PFSK-1 (cell line): Measurements from ENCODE around the gene TBC1D2.

ENCODE experiments used
- FOXP2 ChIP-seq: optimal IDR thresholded peaks from 2 replicates; pipeline ENCODE3; 2011; ENCODE audit warnings: borderline replicate concordance, control low read depth, inconsistent platforms; ENCODE audit not compliant: insufficient read depth; ENCODE audit errors: extremely low read length, extremely low read depth
- POLR2AphosphoS5 ChIP-seq: IDR thresholded peaks from 2 replicates; pipeline ENCODE4 v1.6.1; 2012; ENCODE audit warnings: low read depth, mild to moderate bottlenecking, control low read depth, low read length, moderate library complexity
- SIN3A ChIP-seq: IDR thresholded peaks from 2 replicates; pipeline ENCODE4 v1.6.1; 2012; ENCODE audit warnings: mild to moderate bottlenecking, low read length, moderate library complexity, borderline replicate concordance; ENCODE audit not compliant: insufficient read depth
- TAF1 ChIP-seq: IDR thresholded peaks from 2 replicates; pipeline ENCODE4 v1.6.1; 2012; ENCODE audit warnings: low read length, control low read depth, borderline replicate concordance; ENCODE audit not compliant: insufficient read depth
- TF ChIP-seq, protein P1 (sequence below), 2 experiments: IDR thresholded peaks; 2 replicates each; pipeline versions ENCODE4 v1.6.1 to v1.8.0; 2011 to 2012; ENCODE audit warnings: low read depth in 2 of 2, low read length in 2 of 2, control low read depth in 1 of 2, inconsistent platforms in 1 of 2, mild to moderate bottlenecking in 1 of 2, moderate library complexity in 1 of 2; ENCODE audit not compliant: insufficient read depth in 1 of 2

Gene TBC1D2

DNA sequence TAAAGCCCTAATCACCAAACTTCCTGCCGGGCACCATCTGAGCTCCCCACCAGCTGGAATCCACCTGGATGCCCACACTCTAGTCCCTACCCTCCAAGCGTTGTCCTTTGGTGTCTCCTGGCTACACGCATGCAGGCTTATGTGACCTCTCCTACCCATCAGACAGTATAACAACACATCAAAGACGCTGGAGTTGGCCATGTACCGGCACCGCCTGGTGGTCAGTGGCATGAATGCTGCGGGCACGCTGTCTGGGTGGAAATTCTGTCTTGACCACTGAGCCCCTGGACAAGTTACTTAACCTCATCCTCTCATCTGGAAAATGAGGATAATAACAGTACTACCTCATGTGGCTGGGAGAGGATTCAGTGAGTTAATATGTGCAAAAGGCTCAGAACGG is 39.6 kb downstream of the TBC1D2 start:
- no peak for TF ChIP-seq FOXP2
- no peak for TF ChIP-seq SIN3A
- no peak for TF ChIP-seq TAF1
- TF ChIP-seq POLR2AphosphoS5 = no peak

DNA sequence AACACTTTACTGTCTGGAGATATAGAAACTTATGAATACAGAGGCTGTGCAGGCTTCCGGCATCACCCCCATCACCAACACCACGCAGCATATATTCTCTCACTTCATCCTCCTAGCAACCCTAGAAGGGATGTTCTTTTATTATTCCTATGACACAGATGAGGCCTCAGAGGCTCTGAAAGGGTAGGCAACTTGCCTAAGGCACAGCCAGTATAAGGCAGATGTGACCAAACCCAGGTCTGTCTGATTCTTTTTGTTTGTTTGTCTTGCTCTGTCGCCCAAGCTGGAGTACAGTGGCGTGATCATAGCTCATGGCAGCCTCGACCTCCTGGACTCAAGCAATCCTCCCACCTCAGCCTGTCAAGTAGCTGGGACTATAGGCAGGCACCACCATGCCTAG is 40.2 kb downstream of the TBC1D2 start:
- TF ChIP-seq, protein P1, sequence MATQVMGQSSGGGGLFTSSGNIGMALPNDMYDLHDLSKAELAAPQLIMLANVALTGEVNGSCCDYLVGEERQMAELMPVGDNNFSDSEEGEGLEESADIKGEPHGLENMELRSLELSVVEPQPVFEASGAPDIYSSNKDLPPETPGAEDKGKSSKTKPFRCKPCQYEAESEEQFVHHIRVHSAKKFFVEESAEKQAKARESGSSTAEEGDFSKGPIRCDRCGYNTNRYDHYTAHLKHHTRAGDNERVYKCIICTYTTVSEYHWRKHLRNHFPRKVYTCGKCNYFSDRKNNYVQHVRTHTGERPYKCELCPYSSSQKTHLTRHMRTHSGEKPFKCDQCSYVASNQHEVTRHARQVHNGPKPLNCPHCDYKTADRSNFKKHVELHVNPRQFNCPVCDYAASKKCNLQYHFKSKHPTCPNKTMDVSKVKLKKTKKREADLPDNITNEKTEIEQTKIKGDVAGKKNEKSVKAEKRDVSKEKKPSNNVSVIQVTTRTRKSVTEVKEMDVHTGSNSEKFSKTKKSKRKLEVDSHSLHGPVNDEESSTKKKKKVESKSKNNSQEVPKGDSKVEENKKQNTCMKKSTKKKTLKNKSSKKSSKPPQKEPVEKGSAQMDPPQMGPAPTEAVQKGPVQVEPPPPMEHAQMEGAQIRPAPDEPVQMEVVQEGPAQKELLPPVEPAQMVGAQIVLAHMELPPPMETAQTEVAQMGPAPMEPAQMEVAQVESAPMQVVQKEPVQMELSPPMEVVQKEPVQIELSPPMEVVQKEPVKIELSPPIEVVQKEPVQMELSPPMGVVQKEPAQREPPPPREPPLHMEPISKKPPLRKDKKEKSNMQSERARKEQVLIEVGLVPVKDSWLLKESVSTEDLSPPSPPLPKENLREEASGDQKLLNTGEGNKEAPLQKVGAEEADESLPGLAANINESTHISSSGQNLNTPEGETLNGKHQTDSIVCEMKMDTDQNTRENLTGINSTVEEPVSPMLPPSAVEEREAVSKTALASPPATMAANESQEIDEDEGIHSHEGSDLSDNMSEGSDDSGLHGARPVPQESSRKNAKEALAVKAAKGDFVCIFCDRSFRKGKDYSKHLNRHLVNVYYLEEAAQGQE (IDR thresholded peaks at IDR 0.05; ENCODE audit: insufficient read depth in 1 of 2, low read depth in 2 of 2, low read length in 2 of 2) = no peak
- no peak for TF ChIP-seq SIN3A
- no peak for TF ChIP-seq FOXP2
- no peak for TF ChIP-seq TAF1
- TF ChIP-seq POLR2AphosphoS5 = no peak

DNA sequence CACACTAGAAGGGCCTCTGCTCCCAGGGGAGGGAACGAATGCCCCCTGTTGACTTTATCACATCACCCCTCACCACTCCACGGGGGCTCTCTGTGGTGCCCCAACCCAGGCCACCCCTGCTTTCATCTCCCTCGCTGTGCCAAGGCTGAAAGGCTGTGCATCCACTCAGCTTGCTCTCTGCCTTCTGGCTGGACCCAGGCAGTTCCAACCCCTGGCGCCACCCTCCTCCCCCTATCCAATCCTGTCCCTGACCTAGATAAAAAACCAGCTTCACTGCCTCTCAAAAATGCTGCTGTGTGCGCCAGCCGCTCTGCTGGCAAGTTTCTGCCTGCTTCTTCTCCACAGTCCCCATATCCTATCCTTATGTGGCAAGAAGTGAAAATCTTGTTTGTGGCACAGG is 40.6 kb downstream of the TBC1D2 start:
- no peak for TF ChIP-seq FOXP2
- TF ChIP-seq TAF1 = no peak
- no peak for TF ChIP-seq POLR2AphosphoS5
- TF ChIP-seq SIN3A = no peak
- TF ChIP-seq, protein P1 (IDR thresholded peaks at IDR 0.05; ENCODE audit: insufficient read depth in 1 of 2, low read depth in 2 of 2, low read length in 2 of 2) = no peak

DNA sequence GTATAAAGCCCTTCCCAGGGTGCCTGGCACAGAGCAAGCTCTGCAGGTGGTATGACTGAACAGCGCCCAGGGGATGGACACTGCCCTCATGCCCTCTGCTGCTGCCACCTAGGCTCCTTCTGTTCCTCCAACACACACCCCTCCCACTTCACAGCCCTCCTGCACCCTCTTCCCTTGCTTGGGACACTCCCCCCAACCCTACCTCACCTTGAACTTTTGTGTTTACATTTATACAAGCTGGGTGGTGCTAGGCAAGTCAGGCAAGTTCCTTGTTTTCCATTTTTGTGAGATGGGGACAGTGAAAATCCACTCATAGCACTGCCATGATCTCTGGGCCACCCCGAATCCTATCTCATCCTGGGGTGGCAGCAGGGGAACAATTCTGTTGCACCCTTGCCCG is 44.2 kb downstream of the TBC1D2 start:
- TF ChIP-seq TAF1 (no peak), FOXP2 (no peak), POLR2AphosphoS5 (no peak), SIN3A (no peak)
- TF ChIP-seq, protein P1 (IDR thresholded peaks at IDR 0.05; ENCODE audit: insufficient read depth in 1 of 2, low read depth in 2 of 2, low read length in 2 of 2) = no peak

DNA sequence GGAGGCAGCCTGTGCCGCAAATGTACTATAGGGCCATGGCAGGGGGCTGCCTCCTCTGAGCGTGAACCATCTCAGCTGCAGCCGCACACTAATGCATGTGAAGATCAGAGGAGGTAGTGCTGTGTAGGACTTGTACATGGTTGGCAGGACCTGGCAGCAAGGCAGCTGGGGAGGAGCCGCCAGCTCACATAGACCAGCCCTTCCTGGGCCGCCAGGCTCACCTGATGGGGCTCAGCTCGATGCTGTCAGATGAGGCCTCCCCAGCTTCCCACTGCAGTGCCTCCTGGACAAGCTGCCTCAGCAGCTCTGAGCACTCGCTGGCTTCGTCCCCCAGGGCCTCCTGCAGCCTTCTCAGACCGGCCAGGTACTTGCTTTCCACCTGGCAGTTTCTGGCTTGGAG is 45.0 kb downstream of the TBC1D2 start:
- TF ChIP-seq POLR2AphosphoS5 = no peak
- no peak for TF ChIP-seq SIN3A
- TF ChIP-seq, protein P1 (IDR thresholded peaks at IDR 0.05; ENCODE audit: insufficient read depth in 1 of 2, low read depth in 2 of 2, low read length in 2 of 2) = no peak
- no peak for TF ChIP-seq FOXP2
- TF ChIP-seq TAF1 = no peak
